Measurements from ENCODE around the gene ZMYND15.

DNA sequence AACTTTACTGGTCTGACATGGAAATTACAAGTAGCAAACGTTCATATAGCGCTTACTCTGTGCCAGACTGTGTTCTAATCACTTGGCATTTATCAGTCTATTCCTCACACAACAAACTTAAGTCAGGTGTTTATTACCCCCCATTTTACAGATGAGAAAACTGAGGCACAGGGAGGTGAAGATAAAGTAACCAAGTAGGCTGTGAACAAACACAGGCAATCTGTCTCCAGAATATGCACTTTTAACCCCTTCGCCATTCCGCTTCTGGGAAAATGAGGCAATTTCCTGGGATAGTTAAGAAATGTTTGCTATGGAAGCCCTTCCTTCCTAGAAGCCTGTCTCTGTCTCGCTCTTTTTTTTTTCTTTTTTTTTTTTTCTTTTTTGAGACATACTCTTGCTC, 12.3 kb downstream of the ZMYND15 start:
- no peak for TF ChIP-seq POLR2A (IDR thresholded peaks at IDR 0.05; ENCODE audit: low read depth, low read length)
- TF ChIP-seq, protein P1, sequence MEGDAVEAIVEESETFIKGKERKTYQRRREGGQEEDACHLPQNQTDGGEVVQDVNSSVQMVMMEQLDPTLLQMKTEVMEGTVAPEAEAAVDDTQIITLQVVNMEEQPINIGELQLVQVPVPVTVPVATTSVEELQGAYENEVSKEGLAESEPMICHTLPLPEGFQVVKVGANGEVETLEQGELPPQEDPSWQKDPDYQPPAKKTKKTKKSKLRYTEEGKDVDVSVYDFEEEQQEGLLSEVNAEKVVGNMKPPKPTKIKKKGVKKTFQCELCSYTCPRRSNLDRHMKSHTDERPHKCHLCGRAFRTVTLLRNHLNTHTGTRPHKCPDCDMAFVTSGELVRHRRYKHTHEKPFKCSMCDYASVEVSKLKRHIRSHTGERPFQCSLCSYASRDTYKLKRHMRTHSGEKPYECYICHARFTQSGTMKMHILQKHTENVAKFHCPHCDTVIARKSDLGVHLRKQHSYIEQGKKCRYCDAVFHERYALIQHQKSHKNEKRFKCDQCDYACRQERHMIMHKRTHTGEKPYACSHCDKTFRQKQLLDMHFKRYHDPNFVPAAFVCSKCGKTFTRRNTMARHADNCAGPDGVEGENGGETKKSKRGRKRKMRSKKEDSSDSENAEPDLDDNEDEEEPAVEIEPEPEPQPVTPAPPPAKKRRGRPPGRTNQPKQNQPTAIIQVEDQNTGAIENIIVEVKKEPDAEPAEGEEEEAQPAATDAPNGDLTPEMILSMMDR (IDR thresholded peaks at IDR 0.05; ENCODE audit: extremely low read depth in 1 of 2, insufficient read depth in 1 of 2, low read depth in 1 of 2, low read length in 2 of 2) = no peak
- TF ChIP-seq POLR2AphosphoS5 (IDR thresholded peaks at IDR 0.05; ENCODE audit: insufficient read depth, low read depth, low read length) = no peak
- TF ChIP-seq EZH2 (IDR thresholded peaks at IDR 0.05; ENCODE audit: borderline replicate concordance, low read depth, low read length, severe bottlenecking) = no peak
- no peak for TF ChIP-seq JUN (IDR thresholded peaks at IDR 0.05; ENCODE audit: borderline replicate concordance, insufficient read depth, insufficient read length, low read depth)
- TF ChIP-seq, protein P2, sequence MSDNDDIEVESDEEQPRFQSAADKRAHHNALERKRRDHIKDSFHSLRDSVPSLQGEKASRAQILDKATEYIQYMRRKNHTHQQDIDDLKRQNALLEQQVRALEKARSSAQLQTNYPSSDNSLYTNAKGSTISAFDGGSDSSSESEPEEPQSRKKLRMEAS (IDR thresholded peaks at IDR 0.05; ENCODE audit: insufficient read depth, insufficient read length) = no peak
